ENCODE data around the gene LSG1. TPM values are rescaled to one million over a fixed set of nuclear protein-coding genes. Genes with fewer than 3 reads are reported as not detected.
A peak's percentile ranks its signal among the peaks of the same experiment; 100 is the strongest.

LSG1 gene
- total RNA-seq, 1 donor from 2014 or later: 23.4 TPM

DNA sequence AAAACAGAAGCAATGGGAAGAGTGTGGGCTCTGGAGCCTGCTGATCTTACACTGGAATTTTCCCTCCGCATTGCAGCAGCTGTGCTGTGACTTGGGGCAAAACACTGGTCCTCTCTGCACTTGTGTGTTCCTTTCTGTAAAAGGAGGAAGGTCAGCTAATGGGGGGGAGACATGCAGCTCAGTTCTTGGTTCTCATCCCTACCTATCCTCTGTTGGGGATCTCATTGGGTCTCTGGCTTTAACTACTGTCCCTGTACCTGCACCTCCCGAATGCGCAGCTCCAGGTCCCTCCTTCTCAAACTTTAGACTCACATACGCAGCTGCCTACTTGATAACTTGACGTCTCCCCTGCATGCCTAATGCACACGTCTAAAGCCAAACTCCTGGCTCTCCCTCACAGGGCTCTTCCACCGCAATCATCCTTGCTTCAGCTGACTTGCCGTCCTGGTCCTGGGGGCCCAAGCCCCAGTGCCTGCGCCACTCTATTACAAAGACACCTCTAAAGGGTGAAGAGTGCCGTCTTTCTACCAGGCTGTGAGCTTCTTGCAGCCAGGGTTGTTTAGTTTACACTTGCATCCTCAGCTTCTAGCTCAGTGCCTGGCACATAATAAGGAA, 32.9 kb downstream of the LSG1 start:
- TF ChIP-seq, protein P1, sequence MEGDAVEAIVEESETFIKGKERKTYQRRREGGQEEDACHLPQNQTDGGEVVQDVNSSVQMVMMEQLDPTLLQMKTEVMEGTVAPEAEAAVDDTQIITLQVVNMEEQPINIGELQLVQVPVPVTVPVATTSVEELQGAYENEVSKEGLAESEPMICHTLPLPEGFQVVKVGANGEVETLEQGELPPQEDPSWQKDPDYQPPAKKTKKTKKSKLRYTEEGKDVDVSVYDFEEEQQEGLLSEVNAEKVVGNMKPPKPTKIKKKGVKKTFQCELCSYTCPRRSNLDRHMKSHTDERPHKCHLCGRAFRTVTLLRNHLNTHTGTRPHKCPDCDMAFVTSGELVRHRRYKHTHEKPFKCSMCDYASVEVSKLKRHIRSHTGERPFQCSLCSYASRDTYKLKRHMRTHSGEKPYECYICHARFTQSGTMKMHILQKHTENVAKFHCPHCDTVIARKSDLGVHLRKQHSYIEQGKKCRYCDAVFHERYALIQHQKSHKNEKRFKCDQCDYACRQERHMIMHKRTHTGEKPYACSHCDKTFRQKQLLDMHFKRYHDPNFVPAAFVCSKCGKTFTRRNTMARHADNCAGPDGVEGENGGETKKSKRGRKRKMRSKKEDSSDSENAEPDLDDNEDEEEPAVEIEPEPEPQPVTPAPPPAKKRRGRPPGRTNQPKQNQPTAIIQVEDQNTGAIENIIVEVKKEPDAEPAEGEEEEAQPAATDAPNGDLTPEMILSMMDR (IDR thresholded peaks at IDR 0.05; ENCODE audit: borderline replicate concordance): no peak

DNA sequence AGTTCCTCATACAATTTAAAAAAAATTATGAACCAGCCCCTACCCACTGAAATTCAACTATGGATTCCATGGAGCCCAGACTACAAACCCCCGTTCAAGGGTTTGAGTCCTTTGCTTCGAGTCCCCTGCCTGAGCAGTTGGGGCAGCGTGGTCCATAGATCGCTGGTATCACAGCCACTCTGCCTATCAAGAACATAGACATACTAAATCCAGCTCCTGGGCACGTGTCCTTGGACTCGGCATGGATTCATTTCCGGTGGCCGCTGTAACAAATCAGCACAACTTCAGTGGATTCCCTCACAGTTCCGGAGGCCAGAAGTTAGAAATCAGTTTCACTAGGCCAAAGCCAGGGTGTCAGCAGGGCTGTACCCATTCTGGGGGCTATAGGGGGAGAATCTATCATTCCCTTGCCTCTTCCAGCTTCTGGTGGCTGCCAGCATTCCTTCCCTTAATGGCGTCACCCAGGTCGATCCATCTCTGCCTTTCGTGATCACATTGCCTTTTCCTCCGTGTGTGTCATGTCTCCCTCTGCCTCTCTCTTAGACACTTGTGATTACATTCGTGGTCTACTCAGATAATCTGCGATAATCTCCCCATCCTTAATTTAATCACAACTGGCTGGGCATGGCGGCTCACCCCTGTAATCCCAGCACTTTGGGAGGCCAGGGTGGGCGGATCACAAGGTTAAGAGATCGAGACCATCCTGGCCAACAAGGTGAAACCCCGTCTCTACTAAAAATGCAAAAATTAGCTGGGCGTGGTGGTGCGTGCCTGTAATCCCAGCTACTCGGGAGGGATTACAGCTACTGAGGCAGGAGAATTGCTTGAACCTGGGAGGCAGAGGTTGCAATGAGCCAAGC, 34.2 kb downstream of the LSG1 start:
- intact Hi-C loops (cut with micrococcal nuclease): no loop called here
- Histone ChIP-seq H3K27ac (replicated peaks) (no peak overlapping the region), H3K4me3 (no peak overlapping the region), H3K27me3 (ENCODE audit: low read depth) (no peaks in the 10 kb centered on the region), H3K9me3 (replicated peaks) (no peaks in the 10 kb centered on the region), H3K4me1 (peaks cover 36% of the 10 kb centered on the region), H3K36me3 (peaks cover 24% of the 10 kb centered on the region)
- TF ChIP-seq, protein P1 (IDR thresholded peaks at IDR 0.05; ENCODE audit: borderline replicate concordance): no peak
- no peak for DNase-seq

More for the DNA sequence above, 32.9 kb downstream of the LSG1 start:
- Histone ChIP-seq H3K4me1 (peaks cover 26% of the 10 kb centered on the region), H3K36me3 (peaks cover 36% of the 10 kb centered on the region), H3K9me3 (replicated peaks) (no peaks in the 10 kb centered on the region), H3K27ac (replicated peaks) (peak overlapping the region; percentile 86), H3K4me3 (no peak overlapping the region), H3K27me3 (ENCODE audit: low read depth) (no peaks in the 10 kb centered on the region)
- DNase-seq: no peak
- intact Hi-C loops (cut with micrococcal nuclease): no loop called here

DNA sequence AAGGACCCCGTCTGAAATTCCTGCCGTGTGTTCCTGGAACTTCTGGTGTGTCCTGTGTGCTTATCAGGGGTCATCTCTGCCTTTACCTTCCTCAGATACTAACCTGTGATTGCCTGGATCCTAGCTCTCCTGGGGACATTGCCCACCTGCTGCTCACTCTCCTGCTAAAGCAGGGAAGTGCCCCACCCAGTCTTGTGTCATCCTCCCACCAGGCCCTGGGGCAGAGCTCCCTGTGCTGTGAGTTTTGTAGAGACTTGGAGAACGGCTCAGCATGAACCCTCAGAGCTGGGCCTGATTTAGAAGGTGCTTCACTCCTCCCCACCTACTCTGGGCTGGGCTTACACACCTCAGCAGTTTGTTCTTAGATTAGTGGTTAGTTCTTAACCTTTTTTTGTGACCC, 34.9 kb downstream of the LSG1 start:
- Histone ChIP-seq H3K27ac (replicated peaks) (no peak overlapping the region), H3K4me3 (no peak overlapping the region), H3K36me3 (peaks cover 18% of the 10 kb centered on the region), H3K9me3 (replicated peaks) (no peaks in the 10 kb centered on the region), H3K4me1 (peaks cover 40% of the 10 kb centered on the region), H3K27me3 (ENCODE audit: low read depth) (no peaks in the 10 kb centered on the region)
- TF ChIP-seq, protein P1 (IDR thresholded peaks at IDR 0.05; ENCODE audit: borderline replicate concordance): no peak
- no peak for DNase-seq
- intact Hi-C loops (cut with micrococcal nuclease): no loop called here

DNA sequence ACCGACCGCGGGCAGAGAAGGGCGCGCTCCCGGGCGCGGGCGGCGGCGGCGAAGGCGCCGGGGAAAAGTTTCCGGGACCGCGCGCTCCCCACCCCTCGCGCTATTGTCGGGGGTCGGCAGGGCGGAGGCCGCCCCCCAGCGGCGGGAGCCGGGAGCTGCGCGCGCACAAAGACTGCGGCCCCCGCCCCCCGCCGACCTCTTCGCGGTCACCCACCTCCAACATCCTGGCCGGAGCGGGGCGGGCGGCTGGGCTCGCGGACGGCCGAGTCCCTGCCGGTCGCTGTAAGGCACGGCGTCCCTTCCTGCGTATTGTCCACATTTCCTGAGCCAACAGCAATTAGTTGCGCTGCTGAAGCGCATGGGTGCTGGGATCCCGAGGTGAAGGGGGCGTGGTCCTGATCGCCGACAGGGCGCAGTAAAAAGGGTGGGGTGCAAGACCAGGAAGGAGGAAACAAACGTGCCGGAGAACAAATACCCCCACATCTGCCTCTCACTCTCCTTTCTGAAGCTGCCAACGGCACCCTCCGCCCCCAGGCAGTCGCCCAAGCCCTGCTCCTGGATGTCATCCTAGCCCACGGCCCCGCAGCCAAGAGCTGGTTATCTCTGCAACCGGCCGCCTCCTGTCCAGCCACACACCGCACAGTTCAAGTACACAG, 38.5 kb downstream of the LSG1 start, which contains the start of gene TMEM44:
TSS of gene TMEM44 (minus strand) at position 71 of the 656 bp plus-strand sequence. CDS start 204 bp downstream, outside the sequence.
- TF ChIP-seq, protein P1 (IDR thresholded peaks at IDR 0.05; ENCODE audit: borderline replicate concordance): peak; percentile 69
- DNase-seq: peak; percentile 79
- no peaks in the 10 kb centered on the region for H3K9me3 ChIP-seq (replicated peaks)
- H3K36me3 ChIP-seq: peaks cover 6% of the 10 kb centered on the region
- intact Hi-C loops (cut with micrococcal nuclease): no loop called here
- H3K4me1 ChIP-seq: peaks cover 26% of the 10 kb centered on the region
- H3K27me3 ChIP-seq (ENCODE audit: low read depth): no peaks in the 10 kb centered on the region
- H3K27ac ChIP-seq (replicated peaks): peak within 1 kb of the TSS; percentile 90
- peak within 1 kb of the TSS; percentile 75 for H3K4me3 ChIP-seq

DNA sequence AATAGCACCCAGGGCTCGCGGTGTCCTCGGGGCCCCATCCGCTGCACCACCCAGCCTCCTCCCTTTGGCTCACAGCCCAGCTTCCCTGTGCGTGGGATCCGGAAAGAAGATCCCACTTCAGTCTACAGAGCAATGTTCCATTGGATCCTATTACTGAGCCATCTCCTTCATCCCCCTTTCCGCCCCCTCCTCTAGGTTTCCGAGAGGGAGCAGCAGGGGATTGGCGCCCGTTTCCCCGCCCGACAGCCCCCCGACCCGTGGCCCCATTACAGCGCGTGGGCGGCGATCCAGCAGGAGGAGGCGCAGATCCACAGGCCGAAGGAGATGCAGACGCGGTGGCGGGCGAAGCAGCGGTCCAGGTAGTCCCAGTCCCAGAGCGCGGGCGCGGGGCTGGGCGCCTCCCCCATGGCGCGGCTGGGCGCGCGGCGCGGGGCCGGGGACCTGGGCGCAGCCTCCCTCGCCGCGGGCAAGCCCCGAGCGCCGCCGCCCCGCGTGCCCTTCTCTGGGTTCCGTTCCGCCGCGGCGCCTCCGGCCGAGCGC, 39.1 kb downstream of the LSG1 start:
- TF ChIP-seq, protein P1 (IDR thresholded peaks at IDR 0.05; ENCODE audit: borderline replicate concordance): no peak
- H3K9me3 ChIP-seq (replicated peaks): no peaks in the 10 kb centered on the region
- peak overlapping the region; percentile 90 for H3K27ac ChIP-seq (replicated peaks)
- intact Hi-C loops (cut with micrococcal nuclease): no loop called here
- peaks cover 12% of the 10 kb centered on the region for H3K36me3 ChIP-seq
- H3K27me3 ChIP-seq (ENCODE audit: low read depth): no peaks in the 10 kb centered on the region
- H3K4me1 ChIP-seq: peaks cover 26% of the 10 kb centered on the region
- DNase-seq: peak; percentile 49
- H3K4me3 ChIP-seq: peak overlapping the region; percentile 75

Data from left ventricle myocardium inferior (tissue), 1 donor.